Activated T-cell treated with anti-CD3 and anti-CD28 coated beads, Interleukin-2, amount 50 U/mL, for 72 hours (primary cell): ENCODE results near the gene TTC33. TPM values are rescaled to one million over a fixed set of nuclear protein-coding genes. Genes with fewer than 3 reads are reported as not detected.
A peak's percentile ranks its signal among the peaks of the same experiment; 100 is the strongest.

Experiments used
- ATAC-seq, 2 donors: fragments of 150-1000 bp; cut with Tn5 transposase; replicated peaks in 1 of 2; 2 replicates each; pipeline ENCODE4 v1.10.0; 2021; ENCODE audit warnings: moderate library complexity in 2 of 2, mild to moderate bottlenecking in 1 of 2
- DNase-seq, 2 donors: peaks; one replicate each; pipeline ENCODE4 v3.0.0; 2021 to 2022; ENCODE audit warnings: mixed read lengths in 1 of 2
- H3K27ac Mint-ChIP-seq: one replicate; pipeline ENCODE4 v1.8.0; 2022; ENCODE audit warnings: mild to moderate bottlenecking, moderate library complexity, mixed read lengths
- H3K27me3 Mint-ChIP-seq: one replicate; pipeline ENCODE4 v1.8.0; 2022; ENCODE audit warnings: low read depth, mixed read lengths
- H3K36me3 Mint-ChIP-seq, 2 donors: one replicate each; pipeline ENCODE4 v1.8.0; 2022; ENCODE audit warnings: mixed read lengths in 2 of 2, mild to moderate bottlenecking in 1 of 2; ENCODE audit not compliant: insufficient read depth in 2 of 2
- H3K4me1 Mint-ChIP-seq: one replicate; pipeline ENCODE4 v1.8.0; 2022; ENCODE audit warnings: low read depth, mixed read lengths
- H3K4me3 Mint-ChIP-seq, 2 donors: one replicate each; pipeline ENCODE4 v1.8.0; 2022; ENCODE audit warnings: mild to moderate bottlenecking in 2 of 2, mixed read lengths in 2 of 2, moderate library complexity in 2 of 2
- H3K9me3 Mint-ChIP-seq, 2 donors: one replicate each; pipeline ENCODE4 v1.8.0; 2022; ENCODE audit warnings: mixed read lengths in 2 of 2
- total RNA-seq, 2 donors: library from RNA; stranded (reverse); gene quantifications; one replicate each; pipeline ENCODE4 v1.2.3, GENCODE V29; 2022

TTC33 gene
- total RNA-seq, 2 donors from 2014 or later = 29.4 to 33.5 TPM

DNA sequence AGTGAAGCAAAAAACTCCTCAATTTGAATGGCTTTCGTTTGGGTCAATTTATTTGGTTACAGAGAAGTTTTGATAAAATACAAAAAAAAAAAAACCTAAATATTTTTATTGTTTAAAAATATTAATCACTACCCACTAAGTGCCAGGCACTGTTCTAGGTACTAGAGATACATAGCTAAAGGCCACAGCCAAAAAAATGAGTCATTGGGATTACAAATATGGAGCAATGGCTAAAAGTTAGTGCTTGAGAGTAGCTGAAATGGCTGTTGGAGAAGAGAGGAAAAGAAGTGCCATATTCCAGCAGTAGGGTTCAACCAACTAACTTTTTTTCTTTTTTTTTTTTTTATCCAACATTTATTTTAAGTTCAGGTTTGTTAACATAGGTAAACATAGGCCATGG lies 206.1 kb downstream of the TTC33 start:
- no peak overlapping the region for H3K27ac Mint-ChIP-seq
- DNase-seq = no peak
- H3K4me3 Mint-ChIP-seq = no peak overlapping the region
- H3K27me3 Mint-ChIP-seq = no peaks in the 10 kb centered on the region
- no peaks in the 10 kb centered on the region for H3K4me1 Mint-ChIP-seq
- no peak for ATAC-seq
- H3K9me3 Mint-ChIP-seq = no peaks in the 10 kb centered on the region
- H3K36me3 Mint-ChIP-seq = no peaks in the 10 kb centered on the region

DNA sequence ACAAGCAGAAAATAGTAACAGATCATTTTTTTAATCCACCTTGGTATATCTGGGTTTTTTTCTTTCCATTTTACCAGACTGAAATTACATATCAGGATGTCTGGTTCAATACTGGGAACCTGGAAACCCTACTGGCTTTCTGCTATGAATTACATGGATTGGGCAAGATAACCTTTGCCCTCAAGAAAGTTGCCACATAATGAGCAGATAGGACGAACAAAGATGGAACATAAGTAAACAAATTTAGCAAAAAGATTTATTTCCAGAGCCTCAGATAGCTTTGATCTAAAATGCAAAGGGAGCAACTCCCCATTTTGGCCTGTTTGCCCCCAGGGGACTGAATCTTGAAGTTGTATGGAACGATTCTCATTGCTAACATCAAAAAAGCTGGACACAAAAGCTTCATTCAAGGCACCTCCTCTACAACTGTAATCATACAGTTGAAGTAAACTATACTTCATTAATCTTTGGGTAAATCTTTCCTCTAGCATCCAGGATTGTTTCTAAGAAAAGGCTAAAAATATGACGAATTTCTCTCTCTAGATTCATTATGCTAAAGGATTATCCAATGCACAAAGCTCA lies 207.7 kb downstream of the TTC33 start:
- Mint-ChIP-seq H3K4me3 (no peak overlapping the region), H3K36me3 (peaks cover 0 to 1% of the 10 kb centered on the region in 2 donors), H3K4me1 (no peaks in the 10 kb centered on the region), H3K9me3 (peaks cover 1 to 2% of the 10 kb centered on the region in 2 donors), H3K27me3 (no peaks in the 10 kb centered on the region), H3K27ac (no peak overlapping the region)
- ATAC-seq = no peak
- no peak for DNase-seq

DNA sequence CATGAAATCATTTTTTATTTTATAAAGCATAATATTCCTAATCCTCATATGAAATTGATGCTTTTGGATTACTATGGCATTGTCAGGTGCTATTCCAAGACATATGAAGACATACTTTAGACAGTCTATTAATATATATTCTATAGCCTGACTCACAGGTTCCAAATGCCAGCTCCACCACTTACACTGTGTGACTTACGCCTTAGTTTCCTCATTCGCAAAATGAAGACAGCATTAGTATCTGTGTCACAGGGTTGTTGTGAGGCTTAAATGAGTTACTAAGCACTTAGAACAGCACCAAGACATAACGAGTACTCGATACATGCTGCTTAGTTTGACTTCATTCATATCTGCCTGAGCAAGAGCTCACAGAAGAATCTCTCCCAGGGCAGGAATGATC lies 208.2 kb downstream of the TTC33 start:
- Mint-ChIP-seq H3K9me3 (peaks cover 1 to 2% of the 10 kb centered on the region in 2 donors), H3K4me1 (no peaks in the 10 kb centered on the region), H3K27ac (no peak overlapping the region), H3K36me3 (peaks cover 0 to 1% of the 10 kb centered on the region in 2 donors), H3K4me3 (no peak overlapping the region), H3K27me3 (no peaks in the 10 kb centered on the region)
- DNase-seq = no peak
- ATAC-seq = no peak

DNA sequence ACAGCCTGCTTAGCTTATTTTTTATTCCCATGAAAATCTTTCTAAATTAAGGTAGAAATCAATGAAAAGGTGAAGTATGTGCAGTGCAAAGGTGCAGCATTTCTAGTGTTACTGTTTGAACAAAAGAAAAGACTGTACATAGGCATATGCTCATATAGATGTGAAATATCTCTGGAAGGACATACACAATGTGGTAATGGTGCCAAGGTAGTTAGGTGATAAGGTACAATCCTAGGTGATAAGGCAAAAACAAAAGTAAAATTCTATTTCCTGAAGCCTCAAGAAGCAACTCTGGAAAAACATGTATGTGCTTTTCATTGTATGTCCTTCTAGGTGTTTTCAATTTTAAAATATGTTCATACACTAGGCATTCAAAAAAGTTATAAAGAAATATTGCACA lies 215.5 kb downstream of the TTC33 start:
- H3K27ac Mint-ChIP-seq = no peak overlapping the region
- no peaks in the 10 kb centered on the region for H3K27me3 Mint-ChIP-seq
- DNase-seq = no peak
- no peak for ATAC-seq
- H3K4me3 Mint-ChIP-seq = no peak overlapping the region
- no peaks in the 10 kb centered on the region for H3K4me1 Mint-ChIP-seq
- peaks cover 5% of the 10 kb centered on the region in 2 donors for H3K9me3 Mint-ChIP-seq
- H3K36me3 Mint-ChIP-seq = peaks cover 4 to 5% of the 10 kb centered on the region in 2 donors

DNA sequence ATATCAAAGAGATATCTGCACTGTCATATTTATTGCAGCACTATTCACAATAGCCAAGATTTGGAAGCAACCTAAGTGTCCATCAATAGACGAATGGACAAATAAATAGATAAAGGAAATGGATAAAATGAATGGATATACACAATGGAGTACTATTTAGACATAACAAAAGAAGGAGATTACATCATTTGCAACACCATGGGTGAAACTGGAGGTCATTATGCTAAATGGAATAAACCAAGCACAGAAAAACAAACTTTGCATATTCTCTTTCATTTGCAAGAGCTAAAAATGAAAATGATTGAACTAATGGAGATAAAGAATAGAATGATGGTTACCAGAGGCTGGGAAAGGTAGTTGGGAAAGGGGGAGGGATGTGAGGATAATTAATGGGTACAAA lies 231.1 kb downstream of the TTC33 start:
- H3K4me1 Mint-ChIP-seq = no peaks in the 10 kb centered on the region
- no peak for DNase-seq
- H3K27me3 Mint-ChIP-seq = no peaks in the 10 kb centered on the region
- peaks cover 0 to 3% of the 10 kb centered on the region in 2 donors for H3K9me3 Mint-ChIP-seq
- H3K36me3 Mint-ChIP-seq = no peaks in the 10 kb centered on the region
- H3K27ac Mint-ChIP-seq = no peak overlapping the region
- no peak overlapping the region for H3K4me3 Mint-ChIP-seq
- no peak for ATAC-seq

DNA sequence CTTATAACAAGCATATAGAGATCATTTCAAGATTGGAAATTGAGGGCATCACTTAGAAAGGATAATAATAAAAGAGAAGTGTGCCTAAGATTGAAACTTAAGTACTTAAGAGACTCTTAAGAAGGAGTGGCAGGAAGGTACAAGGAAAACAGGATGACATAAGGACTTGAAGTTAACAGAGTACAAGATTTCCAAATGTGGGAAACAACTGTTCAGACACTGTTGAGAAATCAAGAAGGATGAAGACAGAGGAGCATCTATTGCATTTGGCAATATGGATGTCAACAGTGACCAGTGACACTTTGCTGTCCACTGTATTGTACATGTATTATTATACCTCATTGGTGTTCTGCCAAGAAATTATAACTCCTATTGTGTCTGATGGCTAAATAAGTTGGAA lies 233.8 kb downstream of the TTC33 start:
- H3K27ac Mint-ChIP-seq = no peak overlapping the region
- no peaks in the 10 kb centered on the region for H3K36me3 Mint-ChIP-seq
- no peak overlapping the region for H3K4me3 Mint-ChIP-seq
- ATAC-seq (no peak), DNase-seq (no peak)
- peaks cover 0 to 3% of the 10 kb centered on the region in 2 donors for H3K9me3 Mint-ChIP-seq
- H3K27me3 Mint-ChIP-seq = no peaks in the 10 kb centered on the region
- peaks cover 17% of the 10 kb centered on the region for H3K4me1 Mint-ChIP-seq

DNA sequence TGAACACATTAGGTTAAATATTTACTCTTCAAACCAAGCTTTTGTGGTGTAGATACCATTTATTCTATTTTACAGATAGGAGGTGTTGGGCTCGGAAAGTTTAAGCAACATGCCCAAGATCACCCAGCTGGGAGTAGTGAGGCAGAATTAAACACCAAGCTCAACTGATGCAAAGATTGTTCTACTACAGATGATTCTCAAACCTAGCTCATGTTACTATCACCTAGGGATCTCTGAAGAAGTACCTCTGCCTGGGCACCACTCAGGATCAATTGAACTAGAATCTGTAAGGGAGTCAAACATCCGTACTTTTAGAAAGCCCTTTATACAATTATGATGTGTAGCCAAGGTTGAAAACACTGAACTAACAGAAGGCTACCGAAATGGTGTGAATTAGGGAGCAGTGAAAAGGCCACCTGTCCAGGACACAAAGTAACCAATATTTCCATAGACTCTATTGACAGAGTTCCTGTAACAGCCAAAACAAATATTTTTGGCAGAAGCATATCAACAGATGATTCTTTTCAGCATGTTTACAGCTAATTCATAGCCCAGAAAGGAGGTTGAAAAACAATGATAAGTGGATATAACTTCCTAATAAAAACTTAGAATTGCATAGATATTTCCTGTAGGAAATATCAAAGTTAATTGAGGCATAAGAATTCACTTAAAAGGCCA lies 234.5 kb downstream of the TTC33 start:
- no peak overlapping the region for H3K4me3 Mint-ChIP-seq

DNA sequence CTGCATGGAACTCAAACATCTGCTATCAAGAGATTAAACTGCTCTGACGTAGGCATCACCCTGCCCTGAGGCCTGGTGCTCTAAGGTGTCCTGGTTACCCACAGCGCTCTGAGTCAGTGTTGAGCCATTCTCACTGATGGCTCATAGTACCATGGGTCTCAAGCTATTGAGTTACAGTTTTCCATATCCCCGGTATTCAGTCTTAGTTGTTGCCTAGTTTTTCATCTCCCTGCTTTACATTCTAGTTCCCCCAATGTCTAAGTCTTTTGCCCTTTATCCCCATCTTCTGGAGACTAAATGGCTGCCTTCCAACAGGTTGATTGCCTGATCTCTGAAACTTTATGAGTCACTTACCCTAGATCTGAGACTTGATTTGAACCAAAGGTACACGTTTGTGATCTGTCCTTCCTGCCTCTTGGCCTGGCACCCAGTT lies 237.3 kb downstream of the TTC33 start:
- DNase-seq = peak in 1 of 2 donors; percentile 46
- Mint-ChIP-seq H3K4me3 (no peak overlapping the region), H3K4me1 (peaks cover 32% of the 10 kb centered on the region), H3K27ac (peak overlapping the region; percentile 5), H3K27me3 (no peaks in the 10 kb centered on the region), H3K9me3 (peaks cover 0 to 2% of the 10 kb centered on the region in 2 donors), H3K36me3 (peaks cover 0 to 2% of the 10 kb centered on the region in 2 donors)
- peak; percentile 97 to 98 for ATAC-seq

More for the DNA sequence above, 234.5 kb downstream of the TTC33 start:
- ATAC-seq (no peak), DNase-seq (no peak)
- Mint-ChIP-seq H3K4me1 (peaks cover 17% of the 10 kb centered on the region), H3K27ac (no peak overlapping the region), H3K36me3 (no peaks in the 10 kb centered on the region), H3K9me3 (peaks cover 0 to 3% of the 10 kb centered on the region in 2 donors), H3K27me3 (no peaks in the 10 kb centered on the region)

DNA sequence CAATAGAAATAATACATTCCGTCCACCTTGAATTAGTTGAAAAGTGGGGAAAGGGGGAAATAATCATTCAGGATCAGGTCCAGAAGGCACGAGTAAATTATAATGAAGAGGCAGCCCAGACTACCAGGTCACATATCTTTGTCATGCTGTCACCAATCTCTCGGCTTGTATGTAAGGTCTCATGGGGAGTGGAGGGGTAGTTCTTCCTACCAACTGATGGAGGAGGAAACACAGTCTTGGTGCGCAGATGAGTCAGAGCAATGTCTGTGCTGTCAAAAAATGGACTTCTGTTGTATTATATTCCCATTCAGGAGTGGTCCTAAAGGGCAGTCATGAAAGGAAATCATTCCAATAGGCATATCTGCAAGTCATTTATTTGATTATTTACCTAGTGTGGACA lies 240.3 kb downstream of the TTC33 start:
- Mint-ChIP-seq H3K27me3 (no peaks in the 10 kb centered on the region), H3K36me3 (peaks cover 0 to 2% of the 10 kb centered on the region in 2 donors), H3K9me3 (no peaks in the 10 kb centered on the region), H3K4me1 (peaks cover 32% of the 10 kb centered on the region), H3K4me3 (peak overlapping the region; percentile 7 to 35), H3K27ac (no peak overlapping the region)
- DNase-seq = no peak
- no peak for ATAC-seq

DNA sequence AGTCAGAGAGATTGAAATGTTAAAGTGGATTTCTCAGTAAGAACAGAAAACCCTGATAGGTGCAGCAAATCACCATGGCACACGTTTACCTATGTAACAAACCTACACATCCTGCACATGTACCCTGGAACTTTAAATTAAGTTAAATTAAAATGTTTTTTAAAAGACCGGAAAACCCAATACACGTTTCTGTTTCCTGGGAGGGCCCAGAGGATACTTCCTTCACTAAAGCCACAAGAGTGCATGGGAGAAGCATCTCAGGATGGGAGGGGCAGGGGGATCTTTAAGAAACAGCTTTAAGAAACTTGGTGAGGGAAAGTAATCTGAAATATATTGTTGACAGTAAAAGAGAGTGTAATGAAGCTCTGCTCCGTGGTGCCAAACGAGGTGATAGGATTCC lies 240.8 kb downstream of the TTC33 start:
- Mint-ChIP-seq H3K36me3 (peaks cover 0 to 2% of the 10 kb centered on the region in 2 donors), H3K27me3 (no peaks in the 10 kb centered on the region), H3K4me1 (peaks cover 32% of the 10 kb centered on the region), H3K27ac (no peak overlapping the region), H3K9me3 (no peaks in the 10 kb centered on the region), H3K4me3 (peak overlapping the region; percentile 7 to 35)
- ATAC-seq (no peak), DNase-seq (no peak)

DNA sequence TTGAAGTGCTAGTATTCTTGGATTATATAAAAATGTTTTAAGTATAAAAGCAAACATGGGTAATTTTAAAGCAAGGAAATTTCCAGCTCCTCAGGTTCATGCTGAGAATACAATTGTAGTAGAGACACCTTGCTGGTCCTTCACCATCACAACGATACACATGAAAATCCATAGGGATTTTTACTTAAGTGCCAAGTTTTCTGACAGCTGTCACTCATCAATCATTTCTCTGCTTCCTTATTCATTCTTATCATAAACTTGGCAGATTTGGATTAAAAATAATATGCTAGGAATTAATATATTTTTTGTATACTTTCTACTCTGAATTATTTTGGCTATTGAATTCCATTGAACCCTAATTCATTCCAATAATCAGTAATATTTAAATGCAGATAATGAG lies 244.0 kb downstream of the TTC33 start:
- DNase-seq (no peak), ATAC-seq (no peak)
- H3K27me3 Mint-ChIP-seq = no peaks in the 10 kb centered on the region
- peaks cover 0 to 2% of the 10 kb centered on the region in 2 donors for H3K36me3 Mint-ChIP-seq
- no peak overlapping the region for H3K27ac Mint-ChIP-seq
- no peaks in the 10 kb centered on the region for H3K9me3 Mint-ChIP-seq
- H3K4me3 Mint-ChIP-seq = no peak overlapping the region
- peaks cover 20% of the 10 kb centered on the region for H3K4me1 Mint-ChIP-seq

DNA sequence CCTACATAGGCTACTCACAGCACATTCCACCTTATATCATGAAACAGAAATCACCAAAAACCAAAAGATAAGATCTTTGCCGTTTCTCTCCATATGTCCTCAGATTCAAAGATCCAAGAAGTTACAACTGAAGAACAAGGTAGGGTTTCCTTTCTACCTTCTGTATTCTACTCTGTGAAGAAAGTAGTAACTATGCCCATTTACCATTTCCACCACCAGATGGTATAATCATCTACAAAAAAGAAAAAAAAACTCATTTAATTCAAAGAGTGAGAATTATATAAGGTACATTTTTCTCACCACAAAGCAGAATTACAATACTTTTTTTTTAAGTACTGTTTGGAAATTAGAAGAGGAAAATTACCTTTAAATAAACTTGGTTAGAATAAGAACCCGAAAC lies 248.7 kb downstream of the TTC33 start:
- DNase-seq (no peak), ATAC-seq (no peak)
- H3K36me3 Mint-ChIP-seq = no peaks in the 10 kb centered on the region
- H3K27me3 Mint-ChIP-seq = no peaks in the 10 kb centered on the region
- peak overlapping the region in 1 of 2 donors; percentile 24 for H3K4me3 Mint-ChIP-seq
- H3K27ac Mint-ChIP-seq = no peak overlapping the region
- H3K4me1 Mint-ChIP-seq = peaks cover 26% of the 10 kb centered on the region
- H3K9me3 Mint-ChIP-seq = no peaks in the 10 kb centered on the region

DNA sequence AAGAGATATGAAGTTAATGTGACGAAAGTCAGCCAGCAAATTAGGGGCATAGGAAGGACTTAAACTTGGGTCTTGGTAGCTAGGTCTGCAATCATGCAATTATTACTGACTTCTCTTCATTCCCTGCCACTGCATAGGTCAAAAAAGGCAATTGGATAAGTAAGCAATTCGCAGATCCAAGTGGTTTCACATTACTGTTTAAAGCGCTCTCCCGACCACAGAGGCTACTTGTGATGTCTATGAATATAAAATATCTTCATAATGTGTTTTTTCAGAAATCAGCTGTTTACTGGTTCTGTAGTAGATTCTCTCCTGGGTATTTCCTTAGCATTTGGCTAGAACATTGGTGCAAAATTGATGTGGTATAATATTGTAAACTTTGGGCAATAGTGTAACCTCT lies 250.7 kb downstream of the TTC33 start:
- Mint-ChIP-seq H3K36me3 (no peaks in the 10 kb centered on the region), H3K4me3 (no peak overlapping the region), H3K27ac (no peak overlapping the region), H3K4me1 (peaks cover 26% of the 10 kb centered on the region), H3K9me3 (no peaks in the 10 kb centered on the region), H3K27me3 (no peaks in the 10 kb centered on the region)
- DNase-seq = no peak
- no peak for ATAC-seq

DNA sequence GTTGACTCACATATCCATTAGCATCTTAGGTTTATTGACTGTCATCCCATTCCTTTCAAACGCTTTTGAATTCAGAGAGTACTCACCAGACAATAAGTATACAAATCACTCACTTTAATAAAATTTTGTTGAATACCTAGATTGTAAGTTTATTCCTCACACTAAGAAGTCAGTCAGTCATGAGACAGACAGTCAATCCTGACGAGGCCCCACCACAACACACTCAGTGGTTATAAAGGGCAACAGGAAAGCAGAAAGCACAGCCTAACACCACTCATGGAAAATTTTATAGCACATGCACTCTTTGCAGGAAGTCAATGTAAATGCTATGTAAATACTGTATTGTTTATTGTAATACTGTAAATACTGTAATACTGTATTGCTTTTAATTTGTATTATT lies 252.3 kb downstream of the TTC33 start:
- peaks cover 26% of the 10 kb centered on the region for H3K4me1 Mint-ChIP-seq
- no peaks in the 10 kb centered on the region for H3K36me3 Mint-ChIP-seq
- H3K27ac Mint-ChIP-seq = no peak overlapping the region
- ATAC-seq (peak; percentile 75 to 76), DNase-seq (peak in 1 of 2 donors; percentile 36)
- no peak overlapping the region for H3K4me3 Mint-ChIP-seq
- H3K9me3 Mint-ChIP-seq = no peaks in the 10 kb centered on the region
- H3K27me3 Mint-ChIP-seq = no peaks in the 10 kb centered on the region
